Non-pigmented ciliary epithelial cell (primary cell): Measurements from ENCODE around the gene MEGF9.
A peak's percentile ranks its signal among the peaks of the same experiment; 100 is the strongest.

Source experiments
- DNase-seq: peaks from one replicate; pipeline ENCODE4 v3.0.0-alpha.2; 2010; ENCODE audit warnings: low read depth

Gene MEGF9

DNA sequence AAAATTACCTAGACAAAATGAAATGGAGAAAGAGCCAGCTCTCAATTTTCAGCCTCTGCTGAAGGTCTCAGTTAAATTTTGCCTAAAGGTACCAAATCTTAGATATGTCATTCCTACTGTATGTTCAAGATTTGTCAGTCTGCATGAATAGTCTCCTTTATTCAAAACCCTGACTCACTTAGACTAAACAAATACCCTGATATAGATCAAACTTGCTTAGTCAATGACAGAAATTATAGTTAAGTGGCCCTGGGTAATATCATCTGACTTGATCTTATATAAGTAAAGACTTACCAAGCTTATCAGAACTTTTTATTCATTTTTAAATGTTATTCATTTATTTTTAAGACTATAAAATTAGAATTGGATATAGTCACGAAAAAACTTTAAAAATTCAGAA lies 12.2 kb downstream of the MEGF9 start:
- no peak for DNase-seq

DNA sequence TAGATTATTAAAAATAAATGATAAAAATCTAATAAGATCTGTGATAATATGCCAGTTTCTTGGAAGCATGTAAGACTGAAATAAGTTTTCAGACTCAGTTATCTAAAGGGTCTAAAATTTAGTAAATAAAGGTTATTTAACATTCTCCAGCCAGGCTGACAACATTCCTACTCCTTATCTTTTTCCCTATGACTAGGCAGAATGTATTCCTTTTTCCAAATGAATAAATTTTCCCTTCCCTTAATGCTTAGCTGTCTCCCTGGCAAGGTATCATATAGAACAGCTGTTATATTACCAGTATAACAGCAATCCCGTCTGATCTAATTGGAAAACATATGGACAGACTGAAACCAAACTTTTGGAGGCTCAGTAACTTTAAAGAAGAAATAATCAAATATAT lies 13.0 kb downstream of the MEGF9 start:
- no peak for DNase-seq

GRCh38 chr9:120698766-120699165 lies 15.5 kb downstream of the MEGF9 start:
- no peak for DNase-seq

DNA sequence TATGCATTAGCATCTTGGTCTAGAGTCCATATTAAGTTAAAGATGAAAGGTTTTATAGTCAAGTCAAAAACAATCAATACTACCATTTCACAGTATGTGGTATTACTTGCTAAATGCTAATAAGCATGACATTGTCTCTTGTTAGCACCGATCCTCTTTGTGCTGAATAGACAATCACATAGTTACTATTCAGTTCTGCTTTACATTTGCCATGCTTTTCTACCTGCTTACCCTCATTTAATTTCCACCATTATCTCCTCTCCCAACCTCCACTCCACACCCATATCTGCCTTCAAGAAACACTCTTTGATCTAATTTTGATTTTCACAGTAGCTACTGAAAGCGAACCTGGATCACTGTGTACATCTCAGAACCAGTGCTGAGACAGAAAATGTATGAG lies 16.8 kb downstream of the MEGF9 start:
- no peak for DNase-seq

DNA sequence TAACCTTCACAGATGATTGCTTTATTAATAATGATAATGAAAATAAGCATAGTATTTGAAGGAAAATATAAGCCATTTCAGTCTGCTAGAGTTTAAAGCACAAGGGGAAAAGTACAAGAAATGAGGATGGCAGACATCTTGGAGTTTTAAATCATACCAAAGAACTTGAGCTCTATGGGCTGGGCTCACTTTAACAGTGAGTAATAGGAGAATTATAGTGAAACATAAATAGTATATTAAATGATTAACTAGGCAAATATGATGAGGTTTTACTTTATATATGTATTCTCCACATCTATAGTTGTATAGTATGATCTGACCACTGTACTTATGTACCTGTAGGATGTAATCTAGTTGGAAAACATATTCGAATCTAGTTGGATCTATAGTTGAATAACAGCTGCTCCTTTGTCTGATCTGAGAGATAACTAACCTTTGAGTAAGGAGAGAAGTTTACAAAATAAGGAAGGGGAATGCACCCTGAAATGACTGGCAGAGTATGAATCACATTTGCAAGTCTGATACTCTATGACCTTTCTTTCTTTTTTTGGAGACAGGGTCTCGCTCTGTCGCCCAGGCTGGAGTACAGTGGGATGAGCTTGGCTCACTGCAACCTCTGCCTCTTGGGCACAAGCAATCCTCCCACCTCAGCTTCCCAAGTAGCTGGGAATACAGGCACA lies 17.6 kb downstream of the MEGF9 start:
- DNase-seq: no peak

DNA sequence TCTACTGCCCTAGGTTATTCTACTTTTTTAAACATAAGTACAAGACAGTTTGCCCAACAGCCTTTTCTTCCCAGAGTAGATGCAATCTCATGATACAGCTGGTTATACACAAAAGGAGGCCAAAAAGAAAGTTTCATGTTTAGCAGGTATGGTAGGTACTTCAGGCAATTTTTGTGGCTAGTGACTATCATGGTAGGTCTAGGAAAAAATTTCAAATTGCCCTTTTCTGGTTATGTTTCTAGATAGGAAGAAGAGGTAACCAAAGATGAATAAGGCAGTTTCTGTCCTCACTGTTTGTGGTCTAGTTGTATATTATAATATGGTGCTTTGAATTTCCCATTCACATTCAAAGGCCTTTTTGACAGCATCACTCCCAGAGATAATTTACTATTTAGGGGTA lies 19.7 kb downstream of the MEGF9 start:
- DNase-seq: no peak

- DNase-seq: no peak
These were observed 20.6 kb downstream of the MEGF9 start for GRCh38 chr9:120693700-120694008.

DNA sequence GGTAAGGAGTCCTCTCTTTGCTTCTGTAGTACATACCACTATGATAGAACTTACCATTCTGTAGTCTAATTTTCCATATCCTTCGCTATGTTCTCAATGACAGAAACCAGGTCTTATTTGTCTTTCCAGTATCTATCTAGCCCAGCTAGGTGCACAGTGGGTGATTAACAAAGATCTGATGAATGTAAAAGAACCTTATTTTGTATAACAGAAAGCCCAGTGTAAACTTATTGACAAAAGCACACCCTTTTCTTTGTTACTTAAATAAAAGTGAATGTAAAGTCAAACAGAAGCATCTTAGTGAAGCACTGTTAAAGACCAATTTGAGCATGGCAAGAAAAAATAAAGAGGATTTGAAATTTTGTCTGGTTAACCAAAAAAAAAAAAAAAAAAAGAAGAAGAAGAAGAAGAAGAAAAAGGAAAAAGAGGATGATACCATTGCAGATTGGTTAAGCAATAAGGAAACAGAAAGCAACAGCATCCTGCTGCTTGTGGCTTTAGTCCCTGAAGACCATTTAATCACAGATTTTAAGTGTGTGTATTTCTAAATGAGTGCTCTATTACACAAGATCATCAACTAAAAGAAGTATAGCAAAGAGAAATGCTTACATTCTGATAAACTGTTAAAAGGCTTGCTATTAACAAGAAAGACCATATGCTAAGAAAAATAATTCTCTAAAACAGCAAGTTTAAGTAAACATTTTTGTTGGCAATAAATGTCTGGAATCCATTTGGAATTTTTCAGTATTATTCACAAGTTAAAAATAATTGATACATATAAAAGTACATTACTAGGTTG lies 21.2 kb downstream of the MEGF9 start:
- DNase-seq: no peak

- no peak for DNase-seq
These were observed 23.9 kb downstream of the MEGF9 start for GRCh38 chr9:120690372-120690771.

DNA sequence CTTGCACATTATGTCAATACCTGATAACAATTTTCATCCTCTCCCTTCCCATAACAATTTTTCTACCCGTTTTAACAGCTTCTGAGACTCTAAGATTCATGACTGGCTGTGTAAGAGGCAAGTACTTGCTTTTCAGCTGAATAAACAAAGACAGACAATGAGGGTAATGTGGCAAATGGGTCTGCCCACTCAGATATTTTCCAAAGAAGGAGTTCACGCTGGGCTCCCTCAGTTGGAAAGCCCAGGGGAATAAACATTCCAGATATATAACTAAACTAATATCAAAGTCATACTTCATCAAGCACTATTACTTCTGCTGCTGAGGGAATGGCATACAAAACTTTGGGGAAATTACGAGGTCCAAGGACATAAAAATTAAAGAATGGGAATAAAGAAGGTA lies 24.4 kb downstream of the MEGF9 start:
- peak; percentile 43 for DNase-seq

GRCh38 chr9:120688758-120689157 lies 25.5 kb downstream of the MEGF9 start:
- no peak for DNase-seq

DNA sequence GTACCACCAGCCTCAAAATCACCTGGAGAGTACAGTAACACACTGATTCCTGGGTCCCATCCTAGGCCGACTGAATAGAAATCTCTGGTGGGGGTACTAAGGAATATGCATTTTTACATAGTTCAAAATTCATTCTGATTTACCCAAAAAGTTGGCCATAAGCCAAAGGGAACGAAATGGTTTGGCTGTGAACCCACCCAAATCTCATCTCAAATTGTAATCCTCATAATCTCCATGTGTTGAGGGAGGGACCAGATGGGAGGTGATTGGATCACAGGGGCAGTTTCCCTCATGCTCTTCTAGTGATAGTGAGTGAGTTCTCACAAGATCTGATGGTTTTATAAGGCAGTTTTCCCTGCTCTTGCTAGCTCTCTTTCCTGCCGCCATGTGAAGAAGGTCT lies 31.1 kb downstream of the MEGF9 start:
- no peak for DNase-seq

- no peak for DNase-seq
These were observed 33.1 kb downstream of the MEGF9 start for GRCh38 chr9:120681121-120681520.

- no peak for DNase-seq
These were observed 33.7 kb downstream of the MEGF9 start for GRCh38 chr9:120680579-120680978.

GRCh38 chr9:120680161-120680560 lies 34.1 kb downstream of the MEGF9 start:
- DNase-seq: no peak

DNA sequence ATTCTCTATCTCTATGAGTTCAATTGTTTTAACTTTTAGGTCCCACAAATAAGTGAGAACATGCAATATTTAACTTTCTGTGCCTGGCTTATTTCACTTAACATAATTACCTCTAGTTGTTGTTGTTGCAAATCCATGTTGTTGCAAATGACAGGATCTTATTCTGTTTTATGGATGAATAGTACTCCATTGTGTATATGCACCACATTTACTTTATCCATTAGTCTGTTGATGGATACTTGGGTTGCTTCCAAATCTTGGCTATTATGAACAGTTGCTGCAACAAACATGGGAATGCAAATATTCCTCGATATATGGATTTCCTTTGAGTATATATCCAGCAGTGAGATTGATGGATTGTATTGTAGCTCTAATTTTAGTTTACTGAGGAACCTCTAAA lies 36.3 kb downstream of the MEGF9 start:
- no peak for DNase-seq

DNA sequence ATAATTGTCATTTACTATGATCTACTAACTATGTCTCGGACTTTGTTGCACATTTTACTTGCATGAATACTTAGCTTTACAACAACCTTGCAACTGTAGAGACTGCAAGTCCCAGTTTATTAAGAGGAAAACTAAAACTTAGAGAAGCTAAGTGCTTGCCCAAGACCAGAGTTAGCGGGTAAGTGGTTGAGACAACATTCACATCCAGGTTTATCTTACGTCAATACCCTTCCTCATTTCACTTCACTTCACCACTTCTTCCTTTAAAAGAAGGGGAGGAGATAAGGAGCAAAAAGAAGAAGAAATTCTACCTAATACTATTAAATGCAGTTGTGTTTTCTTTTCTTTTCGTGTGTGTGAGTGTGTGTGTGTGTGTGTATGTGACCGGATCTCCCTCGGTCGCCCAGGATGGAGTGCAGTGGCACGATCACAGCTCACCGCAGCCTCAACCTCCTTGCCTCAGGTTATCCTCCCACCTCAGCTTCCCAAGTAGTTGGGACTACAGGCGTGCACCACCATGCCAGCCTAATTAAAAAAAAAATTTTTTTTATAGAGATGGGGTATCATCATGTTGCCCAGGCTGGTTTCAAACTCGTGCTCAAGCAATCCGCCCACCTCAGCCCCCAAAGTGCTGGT lies 37.4 kb downstream of the MEGF9 start:
- DNase-seq: no peak

DNA sequence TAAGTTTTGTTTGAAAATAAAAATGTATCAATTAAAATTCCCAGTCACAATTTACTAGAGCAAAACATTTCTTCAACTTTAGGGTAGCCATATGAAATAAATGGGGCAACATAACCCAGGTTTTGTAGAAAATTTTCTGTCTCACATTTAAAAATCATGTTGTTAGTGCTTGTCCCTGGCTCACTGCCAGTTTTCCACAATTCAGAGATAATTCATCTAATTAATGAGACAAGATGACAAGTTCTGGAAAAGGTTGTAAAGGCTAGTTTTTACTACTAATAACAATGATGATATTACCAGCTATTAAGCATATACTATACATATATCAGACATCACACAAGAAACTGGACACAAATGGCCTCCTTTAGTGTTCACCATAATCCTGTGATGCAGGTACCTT lies 45.9 kb downstream of the MEGF9 start:
- DNase-seq: no peak

- no peak for DNase-seq
These were observed 50.3 kb downstream of the MEGF9 start for GRCh38 chr9:120663950-120664349.

DNA sequence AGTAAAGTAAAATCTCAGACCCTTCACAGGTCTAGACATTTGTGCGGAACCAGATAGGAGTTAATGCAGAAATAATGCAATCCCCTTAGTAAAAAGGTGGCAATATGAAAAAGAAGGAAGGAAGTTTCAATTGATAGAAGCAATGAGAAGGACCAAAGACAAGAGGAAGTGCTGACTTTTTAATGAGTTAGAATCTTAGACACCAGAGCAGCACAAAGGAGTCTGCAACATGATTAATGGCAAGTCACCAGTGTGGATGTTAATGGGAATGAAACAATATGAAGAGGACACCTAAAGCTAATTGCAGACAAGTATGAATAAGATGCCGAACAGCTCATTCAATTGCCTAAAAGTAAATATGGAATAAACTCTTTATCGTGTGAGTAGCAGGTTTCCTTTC lies 50.9 kb downstream of the MEGF9 start:
- no peak for DNase-seq

DNA sequence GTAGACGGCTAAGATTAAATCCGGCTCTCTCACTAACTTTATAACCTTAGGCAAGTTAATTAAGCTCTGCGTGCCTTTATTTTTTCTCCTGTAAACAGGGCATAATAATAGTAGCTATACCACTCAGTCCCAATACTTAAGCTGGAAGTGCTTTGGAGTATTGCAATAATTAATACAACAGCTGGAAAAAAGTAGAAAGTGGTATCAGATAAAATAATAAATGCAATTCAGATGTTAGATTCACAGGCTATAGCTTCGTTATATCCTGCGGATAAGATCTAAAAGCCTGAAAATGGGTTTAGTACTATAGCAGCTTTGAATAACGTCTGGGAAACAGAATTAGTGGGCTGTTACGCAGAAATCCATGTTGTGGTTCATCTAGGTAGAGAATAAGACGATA lies 51.8 kb downstream of the MEGF9 start:
- DNase-seq: no peak

DNA sequence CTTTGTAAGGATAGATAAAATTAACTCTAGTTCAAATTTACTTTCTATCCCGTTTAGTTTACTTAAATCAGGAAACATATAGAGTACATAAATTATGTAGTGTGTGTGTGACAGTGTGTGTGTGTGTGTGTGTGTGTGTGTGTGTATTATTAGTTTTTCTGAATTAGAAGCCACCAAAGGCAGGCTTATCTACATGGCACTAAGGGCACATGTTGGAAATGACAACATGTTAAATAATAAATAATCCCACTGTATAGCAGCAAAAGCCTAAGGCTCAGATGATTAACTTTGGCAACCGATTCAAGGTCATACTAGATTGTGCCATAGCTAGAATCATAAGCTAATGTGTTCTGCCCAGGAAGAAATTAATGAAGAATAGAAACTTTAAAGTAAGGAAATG lies 54.6 kb downstream of the MEGF9 start:
- DNase-seq: no peak

- no peak for DNase-seq
These were observed 55.1 kb downstream of the MEGF9 start for GRCh38 chr9:120659209-120659608.
